Esophagus squamous epithelium (tissue), 4 donors: Measurements from ENCODE around the gene RFC4.

ENCODE experiments used
- POLR2A ChIP-seq, 4 donors: fragments of 450-650 bp; IDR thresholded peaks; one replicate each; pipeline ENCODE4 v1.6.1; 2017; ENCODE audit warnings: antibody characterized with exemption in 4 of 4, mild to moderate bottlenecking in 4 of 4, moderate library complexity in 3 of 4
- TF ChIP-seq, protein P1 (sequence below), 6 experiments: fragments of 450-650 bp in 4 of 6; fragments of 200-600 bp in 2 of 6; sonication (generic) in 2 of 6; IDR thresholded peaks; one replicate each; pipeline ENCODE4 v1.5.1; 2016 to 2019; ENCODE audit warnings: antibody characterized with exemption in 6 of 6, mild to moderate bottlenecking in 4 of 6, moderate library complexity in 4 of 6

DNA sequence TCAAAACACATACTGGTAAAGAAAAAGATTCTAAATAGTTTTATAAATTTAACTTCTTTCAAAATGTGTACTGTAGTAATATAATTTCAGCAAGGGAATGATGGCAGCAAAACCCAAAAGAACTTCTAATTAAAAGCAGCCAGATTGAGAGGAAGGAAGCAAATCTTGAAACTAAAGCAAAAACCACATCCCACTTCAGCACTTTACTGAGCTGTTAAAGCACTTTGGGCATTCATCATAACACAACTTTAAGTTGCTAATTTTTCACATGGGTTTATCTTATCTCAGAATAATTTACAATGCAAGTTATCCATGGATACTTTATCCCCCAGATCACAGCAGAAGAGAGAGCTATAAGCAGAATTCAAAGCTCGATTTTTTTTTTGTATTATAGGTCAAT lies 6.0 kb downstream of the RFC4 start:
- TF ChIP-seq, protein P1, sequence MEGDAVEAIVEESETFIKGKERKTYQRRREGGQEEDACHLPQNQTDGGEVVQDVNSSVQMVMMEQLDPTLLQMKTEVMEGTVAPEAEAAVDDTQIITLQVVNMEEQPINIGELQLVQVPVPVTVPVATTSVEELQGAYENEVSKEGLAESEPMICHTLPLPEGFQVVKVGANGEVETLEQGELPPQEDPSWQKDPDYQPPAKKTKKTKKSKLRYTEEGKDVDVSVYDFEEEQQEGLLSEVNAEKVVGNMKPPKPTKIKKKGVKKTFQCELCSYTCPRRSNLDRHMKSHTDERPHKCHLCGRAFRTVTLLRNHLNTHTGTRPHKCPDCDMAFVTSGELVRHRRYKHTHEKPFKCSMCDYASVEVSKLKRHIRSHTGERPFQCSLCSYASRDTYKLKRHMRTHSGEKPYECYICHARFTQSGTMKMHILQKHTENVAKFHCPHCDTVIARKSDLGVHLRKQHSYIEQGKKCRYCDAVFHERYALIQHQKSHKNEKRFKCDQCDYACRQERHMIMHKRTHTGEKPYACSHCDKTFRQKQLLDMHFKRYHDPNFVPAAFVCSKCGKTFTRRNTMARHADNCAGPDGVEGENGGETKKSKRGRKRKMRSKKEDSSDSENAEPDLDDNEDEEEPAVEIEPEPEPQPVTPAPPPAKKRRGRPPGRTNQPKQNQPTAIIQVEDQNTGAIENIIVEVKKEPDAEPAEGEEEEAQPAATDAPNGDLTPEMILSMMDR (IDR thresholded peaks at IDR 0.05) = no peak
- no peak for TF ChIP-seq POLR2A (IDR thresholded peaks at IDR 0.05)
